ENCODE data around the gene PWWP2B. TPM values are rescaled to one million over a fixed set of nuclear protein-coding genes. Genes with fewer than 3 reads are reported as not detected.

PWWP2B gene
- total and polyA plus RNA-seq, 9 of the 15 experiments (the other 6 are each of a cell fraction or from before 2014, with no cell fraction given): 0.07 to 9.2 (median 1.6) TPM; not detected in 1

DNA sequence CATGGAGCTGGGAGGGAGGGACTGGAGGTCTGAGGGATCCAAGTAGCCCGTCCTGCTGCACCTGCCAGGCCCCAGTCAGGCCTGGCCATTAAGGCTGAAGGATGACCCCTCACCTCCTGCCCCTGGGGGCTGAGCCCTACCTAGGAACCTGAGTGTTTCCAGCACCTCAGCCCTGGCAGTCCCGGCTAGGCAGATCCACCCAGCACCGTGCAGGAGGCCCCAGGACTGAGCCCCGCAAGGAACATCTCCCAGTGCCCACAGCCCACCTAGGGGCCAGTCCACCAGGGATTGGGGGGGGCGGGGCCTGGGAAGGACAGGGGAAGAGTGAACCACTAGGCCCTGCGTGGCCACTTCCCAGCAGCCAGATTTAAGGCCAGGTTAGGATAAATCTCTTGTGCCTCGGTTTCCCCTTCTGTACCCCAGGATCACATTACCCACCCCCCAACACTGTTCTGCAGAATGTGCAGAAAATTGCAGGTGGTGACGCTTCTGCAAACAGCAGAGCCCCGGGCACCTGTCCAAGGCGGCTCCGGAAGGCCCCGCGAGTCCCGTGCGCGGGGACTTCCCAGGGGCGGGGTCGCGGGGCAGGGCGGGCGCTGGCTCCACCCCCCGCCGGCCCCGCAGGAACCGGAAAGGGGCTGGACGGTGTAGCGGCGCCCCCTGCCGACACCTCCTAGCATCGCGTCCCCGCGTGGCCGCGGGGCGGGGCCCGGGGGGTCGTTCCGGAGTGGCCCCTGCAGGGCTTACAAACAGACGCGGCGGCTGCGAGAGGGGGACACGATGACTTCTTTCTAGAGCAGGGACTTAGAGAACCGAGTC is 55.9 kb downstream of the PWWP2B start (continued):
- TF ChIP-seq ZNF518B (CRISPR knock-in tag; IDR thresholded peaks at IDR 0.05) (no peak), RB1 (IDR thresholded peaks at IDR 0.05; ENCODE audit: low read depth) (peak; percentile 76), CBFB (CRISPR knock-in tag; IDR thresholded peaks at IDR 0.05) (no peak), MAZ (CRISPR knock-in tag; conservative IDR thresholded peaks at IDR 0.05 in 1 of 2, IDR thresholded peaks at IDR 0.05 in 1 of 2) (peak; percentile 82 to 91), TRIM28 (IDR thresholded peaks at IDR 0.05) (no peak), SMARCA5 (IDR thresholded peaks at IDR 0.05) (no peak), IFI16 (CRISPR knock-in tag; IDR thresholded peaks at IDR 0.05) (no peak), ZNF384 (IDR thresholded peaks at IDR 0.05; ENCODE audit: low read depth, low read length) (no peak), ZNF224 (CRISPR knock-in tag; IDR thresholded peaks at IDR 0.05) (no peak), HCFC1 (IDR thresholded peaks at IDR 0.05; ENCODE audit: low read depth, low read length) (no peak), HMG20A (CRISPR knock-in tag; conservative IDR thresholded peaks at IDR 0.05) (no peak), NCOA6 (IDR thresholded peaks at IDR 0.05) (no peak), SIN3A (IDR thresholded peaks at IDR 0.05; ENCODE audit: borderline replicate concordance in 2 of 2, control insufficient read depth in 1 of 2, low read depth in 2 of 2, low read length in 2 of 2) (no peak), LCOR (CRISPR knock-in tag; IDR thresholded peaks at IDR 0.05) (no peak), L3MBTL2 (IDR thresholded peaks at IDR 0.05) (peak; percentile 43; the same call in 1 of the 2 replicates)
- TF ChIP-seq, protein P1, sequence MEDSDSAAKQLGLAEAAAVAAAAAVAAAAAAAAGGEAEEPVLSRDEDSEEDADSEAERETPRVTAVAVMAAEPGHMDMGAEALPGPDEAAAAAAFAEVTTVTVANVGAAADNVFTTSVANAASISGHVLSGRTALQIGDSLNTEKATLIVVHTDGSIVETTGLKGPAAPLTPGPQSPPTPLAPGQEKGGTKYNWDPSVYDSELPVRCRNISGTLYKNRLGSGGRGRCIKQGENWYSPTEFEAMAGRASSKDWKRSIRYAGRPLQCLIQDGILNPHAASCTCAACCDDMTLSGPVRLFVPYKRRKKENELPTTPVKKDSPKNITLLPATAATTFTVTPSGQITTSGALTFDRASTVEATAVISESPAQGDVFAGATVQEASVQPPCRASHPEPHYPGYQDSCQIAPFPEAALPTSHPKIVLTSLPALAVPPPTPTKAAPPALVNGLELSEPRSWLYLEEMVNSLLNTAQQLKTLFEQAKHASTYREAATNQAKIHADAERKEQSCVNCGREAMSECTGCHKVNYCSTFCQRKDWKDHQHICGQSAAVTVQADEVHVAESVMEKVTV (CRISPR knock-in tag; IDR thresholded peaks at IDR 0.05): peak; percentile 90
- TF ChIP-seq, protein P2, sequence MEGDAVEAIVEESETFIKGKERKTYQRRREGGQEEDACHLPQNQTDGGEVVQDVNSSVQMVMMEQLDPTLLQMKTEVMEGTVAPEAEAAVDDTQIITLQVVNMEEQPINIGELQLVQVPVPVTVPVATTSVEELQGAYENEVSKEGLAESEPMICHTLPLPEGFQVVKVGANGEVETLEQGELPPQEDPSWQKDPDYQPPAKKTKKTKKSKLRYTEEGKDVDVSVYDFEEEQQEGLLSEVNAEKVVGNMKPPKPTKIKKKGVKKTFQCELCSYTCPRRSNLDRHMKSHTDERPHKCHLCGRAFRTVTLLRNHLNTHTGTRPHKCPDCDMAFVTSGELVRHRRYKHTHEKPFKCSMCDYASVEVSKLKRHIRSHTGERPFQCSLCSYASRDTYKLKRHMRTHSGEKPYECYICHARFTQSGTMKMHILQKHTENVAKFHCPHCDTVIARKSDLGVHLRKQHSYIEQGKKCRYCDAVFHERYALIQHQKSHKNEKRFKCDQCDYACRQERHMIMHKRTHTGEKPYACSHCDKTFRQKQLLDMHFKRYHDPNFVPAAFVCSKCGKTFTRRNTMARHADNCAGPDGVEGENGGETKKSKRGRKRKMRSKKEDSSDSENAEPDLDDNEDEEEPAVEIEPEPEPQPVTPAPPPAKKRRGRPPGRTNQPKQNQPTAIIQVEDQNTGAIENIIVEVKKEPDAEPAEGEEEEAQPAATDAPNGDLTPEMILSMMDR (IDR thresholded peaks at IDR 0.05 in 2 of 3, conservative IDR thresholded peaks at IDR 0.05 in 1 of 3; ENCODE audit: insufficient read depth in 2 of 3, low read depth in 1 of 3, low read length in 3 of 3): peak; percentile 81 to 91 (median 82)
- TF ChIP-seq, protein P3, sequence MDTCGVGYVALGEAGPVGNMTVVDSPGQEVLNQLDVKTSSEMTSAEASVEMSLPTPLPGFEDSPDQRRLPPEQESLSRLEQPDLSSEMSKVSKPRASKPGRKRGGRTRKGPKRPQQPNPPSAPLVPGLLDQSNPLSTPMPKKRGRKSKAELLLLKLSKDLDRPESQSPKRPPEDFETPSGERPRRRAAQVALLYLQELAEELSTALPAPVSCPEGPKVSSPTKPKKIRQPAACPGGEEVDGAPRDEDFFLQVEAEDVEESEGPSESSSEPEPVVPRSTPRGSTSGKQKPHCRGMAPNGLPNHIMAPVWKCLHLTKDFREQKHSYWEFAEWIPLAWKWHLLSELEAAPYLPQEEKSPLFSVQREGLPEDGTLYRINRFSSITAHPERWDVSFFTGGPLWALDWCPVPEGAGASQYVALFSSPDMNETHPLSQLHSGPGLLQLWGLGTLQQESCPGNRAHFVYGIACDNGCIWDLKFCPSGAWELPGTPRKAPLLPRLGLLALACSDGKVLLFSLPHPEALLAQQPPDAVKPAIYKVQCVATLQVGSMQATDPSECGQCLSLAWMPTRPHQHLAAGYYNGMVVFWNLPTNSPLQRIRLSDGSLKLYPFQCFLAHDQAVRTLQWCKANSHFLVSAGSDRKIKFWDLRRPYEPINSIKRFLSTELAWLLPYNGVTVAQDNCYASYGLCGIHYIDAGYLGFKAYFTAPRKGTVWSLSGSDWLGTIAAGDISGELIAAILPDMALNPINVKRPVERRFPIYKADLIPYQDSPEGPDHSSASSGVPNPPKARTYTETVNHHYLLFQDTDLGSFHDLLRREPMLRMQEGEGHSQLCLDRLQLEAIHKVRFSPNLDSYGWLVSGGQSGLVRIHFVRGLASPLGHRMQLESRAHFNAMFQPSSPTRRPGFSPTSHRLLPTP (IDR thresholded peaks at IDR 0.05; ENCODE audit: borderline replicate concordance, extremely low read depth, insufficient read length): no peak

Data from K562 (cell line).